Gastrocnemius medialis (tissue), 4 donors: ENCODE results near the gene PDSS2. TPM values are rescaled to one million over a fixed set of nuclear protein-coding genes. Genes with fewer than 3 reads are reported as not detected.

Experiments used
- ATAC-seq, 2 donors: fragments of 150-250 bp; one replicate each; pipeline ENCODE4 v1.9.1; 2016
- DNase-seq, 2 donors: peaks; one replicate each; pipeline ENCODE4 v3.0.0-alpha.2; 2019
- H3K27ac ChIP-seq, 4 donors: fragments of 200-600 bp; sonication (generic); 1 replicate in 1 of 4; 2 replicates in 3 of 4; pipeline ENCODE4 v1.5.1; 2016 to 2018; ENCODE audit warnings: mild to moderate bottlenecking in 2 of 4, moderate library complexity in 1 of 4
- H3K27me3 ChIP-seq, 3 donors: fragments of 200-600 bp; sonication (generic) in 2 of 3; 1 replicate in 1 of 3; 2 replicates in 2 of 3; pipeline versions ENCODE4 v1.5.1 to v1.6.0; 2016 to 2019; ENCODE audit warnings: mild to moderate bottlenecking in 1 of 3, moderate library complexity in 1 of 3
- H3K36me3 ChIP-seq, 2 donors: fragments of 200-600 bp; sonication (generic) in 1 of 2; one replicate each; pipeline ENCODE4 v1.5.1; 2017 to 2018
- H3K4me1 ChIP-seq, 2 donors: fragments of 200-600 bp; sonication (generic) in 1 of 2; one replicate each; pipeline ENCODE4 v1.5.1; 2016 to 2017; ENCODE audit warnings: mild to moderate bottlenecking in 2 of 2
- H3K4me3 ChIP-seq, 4 donors: fragments of 200-600 bp; sonication (generic) in 3 of 4; 1 replicate in 1 of 4; 2 replicates in 3 of 4; pipeline ENCODE4 v1.5.1; 2016 to 2019; ENCODE audit warnings: mild to moderate bottlenecking in 2 of 4
- H3K9me3 ChIP-seq, 3 donors: fragments of 200-600 bp; sonication (generic) in 2 of 3; 1 replicate in 1 of 3; 2 replicates in 2 of 3; pipeline ENCODE4 v1.5.1; 2016 to 2019
- POLR2A ChIP-seq, 2 donors: fragments of 450-650 bp; IDR thresholded peaks; one replicate each; pipeline ENCODE4 v1.6.1; 2017; ENCODE audit warnings: antibody characterized with exemption in 2 of 2, mild to moderate bottlenecking in 2 of 2, moderate library complexity in 2 of 2
- in situ Hi-C, 4 donors: fragments of 200-750 bp; cut with MboI; loops; one replicate each; pipeline versions ENCODE4 v1.15.0 to v1.8.0; 2017; ENCODE audit warnings: low sequenced_read_pairs in 4 of 4
- intact Hi-C: fragments of 100-400 bp; cut with DNase I; formaldehyde crosslinking; loops from one replicate; pipeline ENCODE4 v1.15.1; 2023; ENCODE audit warnings: low total_unique reads
- total RNA-seq, 4 donors: library from RNA; depleted of rRNA; stranded (reverse); fragments of >200 nt; gene quantifications; one replicate each; pipeline versions ENCODE4 v1.1.0 to v1.2.3, GENCODE V29; 2016
- TF ChIP-seq, protein P1 (sequence below), 5 experiments: fragments of 450-650 bp in 3 of 5; fragments of 200-600 bp in 2 of 5; sonication (generic) in 2 of 5; IDR thresholded peaks in 4 of 5; conservative IDR thresholded peaks in 1 of 5; 1 replicate in 4 of 5; 2 replicates in 1 of 5; pipeline ENCODE4 v1.5.1; 2016 to 2019; ENCODE audit warnings: antibody characterized with exemption in 5 of 5, mild to moderate bottlenecking in 3 of 5, moderate library complexity in 3 of 5

The PDSS2 gene
- total RNA-seq, 4 donors from 2014 or later = 6.6 to 14.3 (median 10.0) TPM

DNA sequence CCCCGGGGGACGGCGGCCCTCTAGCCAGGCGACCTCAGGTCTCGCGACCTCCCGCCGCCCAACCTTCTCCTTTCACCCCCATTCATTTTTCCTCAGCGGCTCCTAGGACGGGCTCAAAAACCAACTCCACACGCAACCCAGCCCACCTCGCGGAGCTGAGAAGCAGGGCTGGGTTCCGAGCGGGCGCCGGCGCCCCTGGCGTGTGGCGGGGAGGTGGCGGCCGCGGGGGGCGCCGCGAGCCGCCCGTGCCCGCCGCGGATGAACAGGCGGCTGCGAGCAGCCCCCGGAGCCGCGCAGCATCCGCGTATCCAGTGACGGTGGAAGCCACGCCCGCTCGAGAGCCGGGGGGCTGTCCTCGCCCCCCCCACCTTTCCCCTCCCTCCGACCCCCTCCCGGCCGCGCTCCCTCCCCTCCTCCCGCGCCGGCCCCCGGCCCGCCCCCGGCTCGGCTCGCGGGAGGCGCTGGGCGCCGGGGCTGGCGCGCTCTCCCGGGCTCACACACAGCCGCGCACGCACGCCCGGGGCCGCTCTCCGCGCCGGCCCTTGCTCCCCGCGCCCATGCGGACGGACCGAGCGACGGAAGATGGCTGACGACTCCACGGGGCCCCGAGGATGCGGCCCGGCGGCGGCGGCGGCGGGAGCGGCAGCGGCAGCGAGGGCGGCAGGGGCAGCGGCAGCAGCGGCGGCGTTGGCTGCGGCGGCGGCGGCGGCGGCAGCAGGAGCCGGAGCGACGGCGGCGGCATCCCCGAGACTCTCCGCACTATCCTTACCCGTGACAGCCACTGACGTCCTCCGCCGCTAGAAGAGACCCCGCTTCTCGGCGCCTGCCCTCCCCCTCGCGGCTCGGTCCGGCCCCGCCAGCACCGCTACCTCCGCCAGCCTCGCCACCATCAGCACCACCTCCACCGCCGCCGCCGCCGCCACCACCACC is 30.5 kb upstream of the PDSS2 start, which contains the start of gene SOBP:
SOBP (plus strand) TSS at position 482 of the 930 bp plus-strand sequence. CDS start 500 bp downstream, outside the sequence.
- Histone ChIP-seq H3K4me3 (peak within 1 kb of the TSS; percentile 69 to 94 (median 84)), H3K4me1 (peaks cover 28 to 35% of the 10 kb centered on the region in 2 donors), H3K27ac (peak within 1 kb of the TSS; percentile 90 to 95 (median 92)), H3K27me3 (no peaks in the 10 kb centered on the region), H3K9me3 (no peaks in the 10 kb centered on the region), H3K36me3 (no peaks in the 10 kb centered on the region)
- DNase-seq = peak; percentile 47 to 52
- in situ Hi-C loops (loop anchor here in 3 of 4 donors (10.0 to 25.0 kb wide), 2 partner anchors 165 to 172 kb away; no protein-coding TSS in a partner anchor), intact Hi-C loops (loop anchor here (1.0 to 10.0 kb wide), 6 partner anchors 31 to 1695 kb away; partner anchors contain the start of gene PDSS2)
- TF ChIP-seq, protein P1, sequence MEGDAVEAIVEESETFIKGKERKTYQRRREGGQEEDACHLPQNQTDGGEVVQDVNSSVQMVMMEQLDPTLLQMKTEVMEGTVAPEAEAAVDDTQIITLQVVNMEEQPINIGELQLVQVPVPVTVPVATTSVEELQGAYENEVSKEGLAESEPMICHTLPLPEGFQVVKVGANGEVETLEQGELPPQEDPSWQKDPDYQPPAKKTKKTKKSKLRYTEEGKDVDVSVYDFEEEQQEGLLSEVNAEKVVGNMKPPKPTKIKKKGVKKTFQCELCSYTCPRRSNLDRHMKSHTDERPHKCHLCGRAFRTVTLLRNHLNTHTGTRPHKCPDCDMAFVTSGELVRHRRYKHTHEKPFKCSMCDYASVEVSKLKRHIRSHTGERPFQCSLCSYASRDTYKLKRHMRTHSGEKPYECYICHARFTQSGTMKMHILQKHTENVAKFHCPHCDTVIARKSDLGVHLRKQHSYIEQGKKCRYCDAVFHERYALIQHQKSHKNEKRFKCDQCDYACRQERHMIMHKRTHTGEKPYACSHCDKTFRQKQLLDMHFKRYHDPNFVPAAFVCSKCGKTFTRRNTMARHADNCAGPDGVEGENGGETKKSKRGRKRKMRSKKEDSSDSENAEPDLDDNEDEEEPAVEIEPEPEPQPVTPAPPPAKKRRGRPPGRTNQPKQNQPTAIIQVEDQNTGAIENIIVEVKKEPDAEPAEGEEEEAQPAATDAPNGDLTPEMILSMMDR (IDR thresholded peaks at IDR 0.05 in 4 of 5, conservative IDR thresholded peaks at IDR 0.05 in 1 of 5) = peak in 3 of 5 experiments; percentile 4 to 20 (median 19)
- TF ChIP-seq POLR2A (IDR thresholded peaks at IDR 0.05) = peak; percentile 45 to 53
- ATAC-seq = peak; percentile 16 to 21

DNA sequence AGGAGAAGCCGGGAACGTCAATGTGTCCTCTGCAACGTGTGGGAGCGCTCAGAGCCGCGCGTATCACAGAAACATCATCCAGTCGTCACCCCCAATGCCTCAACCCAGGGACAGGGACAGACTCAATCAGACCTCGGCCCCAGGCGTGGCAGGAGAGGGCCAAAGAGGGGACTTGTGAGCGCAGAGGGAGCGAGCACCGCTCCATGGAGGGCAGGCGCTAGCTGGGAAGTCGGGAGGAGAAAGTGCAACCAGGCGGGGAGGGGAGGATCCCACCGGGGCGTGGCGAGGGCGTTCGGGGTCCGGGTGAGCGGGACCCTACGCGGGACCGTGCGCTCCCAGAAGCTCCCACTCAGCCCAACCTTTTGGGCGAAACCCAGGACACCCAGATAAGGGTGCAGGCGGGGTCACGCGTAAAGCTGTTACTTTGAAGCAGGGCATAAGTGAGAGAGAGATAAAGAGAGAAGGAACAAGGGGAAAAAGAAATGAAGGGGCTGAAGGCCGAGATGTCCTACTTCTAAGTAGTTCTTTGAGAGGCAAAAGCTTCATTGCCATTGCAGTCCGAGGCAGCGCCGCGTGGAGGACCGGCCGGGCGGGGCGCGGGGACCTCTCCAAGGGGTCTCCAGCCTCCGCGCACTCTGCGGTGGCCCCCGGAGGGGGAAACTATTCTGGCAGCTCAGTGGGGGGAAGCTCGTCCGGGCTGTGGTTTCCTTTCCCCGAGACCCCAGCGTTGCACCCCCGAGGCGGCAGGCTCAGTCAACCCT is 29.7 kb upstream of the PDSS2 start:
- H3K4me1 ChIP-seq = peaks cover 19 to 27% of the 10 kb centered on the region in 2 donors
- DNase-seq = peak in 1 of 2 donors; percentile 25
- no peaks in the 10 kb centered on the region for H3K27me3 ChIP-seq
- in situ Hi-C loops = loop anchor here in 2 of 4 donors (25.0 kb wide), 1 partner anchor 173 kb away; no protein-coding TSS in a partner anchor
- H3K9me3 ChIP-seq = no peaks in the 10 kb centered on the region
- H3K36me3 ChIP-seq = no peaks in the 10 kb centered on the region
- ATAC-seq = no peak
- intact Hi-C loops = loop anchor here (1.0 kb wide), 1 partner anchor 30 kb away; the partner anchor contains the start of gene PDSS2
- peak; percentile 18 to 22 for TF ChIP-seq POLR2A (IDR thresholded peaks at IDR 0.05)
- TF ChIP-seq, protein P1 (IDR thresholded peaks at IDR 0.05 in 4 of 5, conservative IDR thresholded peaks at IDR 0.05 in 1 of 5) = no peak
- peak overlapping the region; percentile 90 to 95 (median 92) for H3K27ac ChIP-seq
- peak overlapping the region; percentile 69 to 94 (median 84) for H3K4me3 ChIP-seq

DNA sequence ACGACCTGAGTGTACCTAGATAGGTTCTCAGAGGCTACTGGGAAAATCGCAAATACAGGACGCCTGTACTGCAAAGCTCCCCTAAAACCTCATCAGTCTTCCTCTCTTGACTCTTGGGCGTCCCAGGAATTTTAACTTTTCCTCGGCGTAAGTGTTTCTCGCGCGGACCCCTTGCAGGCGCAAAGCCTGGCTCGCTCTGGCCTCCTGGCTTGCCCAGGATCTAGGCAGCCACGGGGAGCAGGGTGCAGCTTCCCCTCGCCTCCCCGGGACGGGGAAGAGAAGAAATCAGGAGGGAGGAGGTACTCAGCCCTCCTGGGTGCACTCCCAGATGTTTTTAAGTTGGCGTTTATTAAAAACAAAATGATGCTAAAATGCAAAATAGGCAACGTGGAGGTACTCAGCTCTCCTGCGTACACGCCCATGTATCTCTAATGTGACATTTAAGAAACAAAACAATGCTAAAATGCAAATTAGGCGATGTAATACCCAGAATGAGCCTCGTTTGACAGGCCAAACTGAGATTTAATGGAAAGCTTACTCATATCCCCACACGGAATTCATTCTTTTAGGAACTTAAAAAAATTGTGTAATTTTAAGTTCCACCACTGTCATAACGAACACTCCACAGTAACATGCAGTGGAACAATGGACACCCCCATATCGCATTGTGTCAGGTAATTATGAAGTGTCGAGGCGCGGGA is 29.0 kb upstream of the PDSS2 start:
- in situ Hi-C loops (loop anchor here in 2 of 4 donors (25.0 kb wide), 1 partner anchor 174 kb away; no protein-coding TSS in a partner anchor), intact Hi-C loops (no loop called here)
- H3K36me3 ChIP-seq = no peaks in the 10 kb centered on the region
- H3K27ac ChIP-seq = peak overlapping the region; percentile 90 to 95 (median 92)
- no peak for ATAC-seq
- H3K9me3 ChIP-seq = no peaks in the 10 kb centered on the region
- TF ChIP-seq POLR2A (IDR thresholded peaks at IDR 0.05) = no peak
- TF ChIP-seq, protein P1 (IDR thresholded peaks at IDR 0.05 in 4 of 5, conservative IDR thresholded peaks at IDR 0.05 in 1 of 5) = no peak
- DNase-seq = no peak
- H3K4me1 ChIP-seq = peaks cover 16 to 21% of the 10 kb centered on the region in 2 donors
- H3K27me3 ChIP-seq = no peaks in the 10 kb centered on the region
- peak overlapping the region; percentile 69 to 94 (median 84) for H3K4me3 ChIP-seq

DNA sequence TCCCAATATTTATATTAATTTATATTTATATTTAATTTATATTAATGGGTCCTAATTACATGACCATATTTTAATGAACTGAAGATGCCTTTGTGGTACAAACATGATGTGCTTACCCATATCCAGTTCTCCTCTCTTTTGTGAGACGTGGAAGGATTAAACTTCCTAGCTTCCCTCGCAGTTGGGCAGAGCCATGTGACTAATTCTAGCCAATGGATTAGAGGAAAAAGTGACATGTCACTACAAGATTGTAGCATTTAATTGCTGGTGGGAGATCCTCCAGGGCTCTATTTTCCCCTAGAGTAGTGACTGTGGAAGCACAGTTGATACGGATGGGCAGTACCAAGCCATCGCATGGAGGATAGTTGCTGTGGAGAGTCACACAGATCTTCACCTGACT is 25.8 kb upstream of the PDSS2 start:
- DNase-seq (no peak), ATAC-seq (no peak)
- H3K27me3 ChIP-seq = no peaks in the 10 kb centered on the region
- H3K4me1 ChIP-seq = peaks cover 0 to 6% of the 10 kb centered on the region in 2 donors
- TF ChIP-seq POLR2A (IDR thresholded peaks at IDR 0.05) = no peak
- TF ChIP-seq, protein P1 (IDR thresholded peaks at IDR 0.05 in 4 of 5, conservative IDR thresholded peaks at IDR 0.05 in 1 of 5) = no peak
- intact Hi-C loops = no loop called here
- in situ Hi-C loops = loop anchor here in 2 of 4 donors (25.0 kb wide), 1 partner anchor 177 kb away; no protein-coding TSS in a partner anchor
- H3K9me3 ChIP-seq = no peaks in the 10 kb centered on the region
- no peaks in the 10 kb centered on the region for H3K36me3 ChIP-seq
- no peak overlapping the region for H3K27ac ChIP-seq
- no peak overlapping the region for H3K4me3 ChIP-seq
